Fibroblast of the aortic adventitia (primary cell): ENCODE data around the gene VEZF1. TPM values are rescaled to one million over a fixed set of nuclear protein-coding genes. Genes with fewer than 3 reads are reported as not detected.

Experiments
- DNase-seq: peaks from one replicate; pipeline ENCODE4 v3.0.0-alpha.2; 2010; ENCODE audit warnings: low read depth
- H3K4me3 ChIP-seq: 2 replicates; pipeline ENCODE4 v1.5.1; 2011; ENCODE audit warnings: low read depth, mild to moderate bottlenecking, control low read depth, low read length, moderate library complexity
- total RNA-seq: library from RNA; depleted of rRNA; stranded (reverse); fragments of >200 nt; gene quantifications from 2 replicates; pipeline ENCODE4 v1.2.3, GENCODE V29; 2012; ENCODE audit warnings: low replicate concordance
- TF ChIP-seq, protein P1 (sequence below): IDR thresholded peaks from 2 replicates; pipeline ENCODE4 v1.5.1; 2011; ENCODE audit warnings: mild to moderate bottlenecking, low read length, control low read depth, inconsistent platforms; ENCODE audit not compliant: insufficient read depth

The VEZF1 gene
- total RNA-seq, 1 donor: 76.2 TPM

GRCh38 chr17:58010067-58010799, 22.2 kb upstream of the VEZF1 start:
- TF ChIP-seq, protein P1, sequence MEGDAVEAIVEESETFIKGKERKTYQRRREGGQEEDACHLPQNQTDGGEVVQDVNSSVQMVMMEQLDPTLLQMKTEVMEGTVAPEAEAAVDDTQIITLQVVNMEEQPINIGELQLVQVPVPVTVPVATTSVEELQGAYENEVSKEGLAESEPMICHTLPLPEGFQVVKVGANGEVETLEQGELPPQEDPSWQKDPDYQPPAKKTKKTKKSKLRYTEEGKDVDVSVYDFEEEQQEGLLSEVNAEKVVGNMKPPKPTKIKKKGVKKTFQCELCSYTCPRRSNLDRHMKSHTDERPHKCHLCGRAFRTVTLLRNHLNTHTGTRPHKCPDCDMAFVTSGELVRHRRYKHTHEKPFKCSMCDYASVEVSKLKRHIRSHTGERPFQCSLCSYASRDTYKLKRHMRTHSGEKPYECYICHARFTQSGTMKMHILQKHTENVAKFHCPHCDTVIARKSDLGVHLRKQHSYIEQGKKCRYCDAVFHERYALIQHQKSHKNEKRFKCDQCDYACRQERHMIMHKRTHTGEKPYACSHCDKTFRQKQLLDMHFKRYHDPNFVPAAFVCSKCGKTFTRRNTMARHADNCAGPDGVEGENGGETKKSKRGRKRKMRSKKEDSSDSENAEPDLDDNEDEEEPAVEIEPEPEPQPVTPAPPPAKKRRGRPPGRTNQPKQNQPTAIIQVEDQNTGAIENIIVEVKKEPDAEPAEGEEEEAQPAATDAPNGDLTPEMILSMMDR: no peak

GRCh38 chr17:58007781-58008706, 20.0 kb upstream of the VEZF1 start:
- peak overlapping the region; percentile 97 for H3K4me3 ChIP-seq
- TF ChIP-seq, protein P1: no peak
- DNase-seq: no peak

More at GRCh38 chr17:58010067-58010799, 22.2 kb upstream of the VEZF1 start:
- H3K4me3 ChIP-seq: no peak overlapping the region
- no peak for DNase-seq

- H3K4me3 ChIP-seq: peak within 1 kb of the TSS; percentile 97
- TF ChIP-seq, protein P1: no peak
- DNase-seq: peak; percentile 98
Observed at GRCh38 chr17:58006924-58007780, 19.1 kb upstream of the VEZF1 start, which contains the start of gene SRSF1. TSS of gene SRSF1 (minus strand) at chr17:58007246. CDS start at chr17:58007137, 109 bp downstream.

GRCh38 chr17:58006560-58006923, 18.5 kb upstream of the VEZF1 start:
- peak; percentile 72 for DNase-seq
- TF ChIP-seq, protein P1: no peak
- peak overlapping the region; percentile 97 for H3K4me3 ChIP-seq

- TF ChIP-seq, protein P1: no peak
- peak overlapping the region; percentile 97 for H3K4me3 ChIP-seq
- DNase-seq: no peak
Observed at GRCh38 chr17:58005728-58006559, 17.9 kb upstream of the VEZF1 start.
